Hepatocyte (in vitro differentiated cells): ENCODE data around the gene GPR39. TPM values are rescaled to one million over a fixed set of nuclear protein-coding genes. Genes with fewer than 3 reads are reported as not detected.

Source experiments
- DNase-seq: peaks from one replicate; pipeline ENCODE4 v3.0.0-alpha.2; 2016; ENCODE audit warnings: low spot score
- H2AFZ ChIP-seq: fragments of 200-600 bp; sonication (generic); 2 replicates; pipeline ENCODE4 v1.6.0; 2016; ENCODE audit warnings: antibody characterized with exemption, mild to moderate bottlenecking
- H3K27ac ChIP-seq: fragments of 200-600 bp; sonication (generic); 2 replicates; pipeline ENCODE4 v1.5.1; 2016; ENCODE audit warnings: mild to moderate bottlenecking
- H3K27me3 ChIP-seq: fragments of 200-600 bp; sonication (generic); 2 replicates; pipeline ENCODE4 v1.6.1; 2016
- H3K36me3 ChIP-seq: fragments of 200-600 bp; sonication (generic); replicated peaks from 2 replicates; pipeline ENCODE4 v1.5.1; 2016; ENCODE audit warnings: low read depth; ENCODE audit not compliant: insufficient read depth
- H3K4me1 ChIP-seq: fragments of 200-600 bp; sonication (generic); 2 replicates; pipeline ENCODE4 v1.5.1; 2016; ENCODE audit warnings: mild to moderate bottlenecking, moderate library complexity; ENCODE audit not compliant: insufficient read depth
- H3K4me2 ChIP-seq: fragments of 200-600 bp; sonication (generic); 2 replicates; pipeline ENCODE4 v1.6.0; 2016
- H3K4me3 ChIP-seq: fragments of 200-600 bp; sonication (generic); 2 replicates; pipeline ENCODE4 v1.5.1; 2016; ENCODE audit warnings: mild to moderate bottlenecking
- H3K79me2 ChIP-seq: fragments of 200-600 bp; sonication (generic); 2 replicates; pipeline ENCODE4 v1.6.0; 2017; ENCODE audit warnings: mild to moderate bottlenecking
- H3K9me2 ChIP-seq: fragments of 200-600 bp; sonication (generic); replicated peaks from 2 replicates; pipeline ENCODE4 v1.6.0; 2017; ENCODE audit warnings: mild to moderate bottlenecking; ENCODE audit not compliant: insufficient read depth
- H3K9me3 ChIP-seq: fragments of 200-600 bp; sonication (generic); 2 replicates; pipeline ENCODE4 v1.5.1; 2016; ENCODE audit warnings: low read depth, mild to moderate bottlenecking
- H4K20me1 ChIP-seq: fragments of 200-600 bp; sonication (generic); 2 replicates; pipeline ENCODE4 v1.6.0; 2016; ENCODE audit warnings: mild to moderate bottlenecking; ENCODE audit not compliant: insufficient read depth, poor library complexity, severe bottlenecking
- EZH2 ChIP-seq: fragments of 200-600 bp; sonication (generic); IDR thresholded peaks from 2 replicates; pipeline ENCODE4 v1.6.1; 2016; ENCODE audit warnings: antibody characterized with exemption, mild to moderate bottlenecking, borderline replicate concordance
- EZH2phosphoT487 ChIP-seq: fragments of 200-600 bp; sonication (generic); IDR thresholded peaks from one replicate; pipeline ENCODE4 v1.6.1; 2018; ENCODE audit warnings: antibody characterized with exemption, mild to moderate bottlenecking, low read depth, moderate library complexity; ENCODE audit not compliant: unreplicated experiment, severe bottlenecking
- WGBS: methylation state at CpG from one replicate; pipeline ENCODE4 v1.1.6; 2016; ENCODE audit warnings: low lambda C conversion rate; ENCODE audit errors: missing lambda C conversion rate; 5-methylcytosine and 5-hydroxymethylcytosine counted together
- polyA plus RNA-seq: library from polyadenylated mRNA; unstranded; fragments of >200 nt; fragmentation: Nextera tagmentation; extraction: Ambion mirVana; gene quantifications from 2 replicates; pipeline ENCODE4 v1.2.1, GENCODE V29; 2016
- total RNA-seq: library from RNA; depleted of rRNA; stranded (reverse); fragments of >200 nt; gene quantifications from 2 replicates; pipeline ENCODE4 v1.2.3, GENCODE V29; 2014
- TF ChIP-seq, protein P1 (sequence below): fragments of 200-600 bp; sonication (generic); IDR thresholded peaks from 2 replicates; pipeline ENCODE4 v1.5.1; 2016; ENCODE audit warnings: antibody characterized with exemption, mild to moderate bottlenecking; ENCODE audit not compliant: poor library complexity

Gene GPR39
- total and polyA plus RNA-seq, 2 experiments from 2014 or later = 11.1 to 14.5 TPM

DNA sequence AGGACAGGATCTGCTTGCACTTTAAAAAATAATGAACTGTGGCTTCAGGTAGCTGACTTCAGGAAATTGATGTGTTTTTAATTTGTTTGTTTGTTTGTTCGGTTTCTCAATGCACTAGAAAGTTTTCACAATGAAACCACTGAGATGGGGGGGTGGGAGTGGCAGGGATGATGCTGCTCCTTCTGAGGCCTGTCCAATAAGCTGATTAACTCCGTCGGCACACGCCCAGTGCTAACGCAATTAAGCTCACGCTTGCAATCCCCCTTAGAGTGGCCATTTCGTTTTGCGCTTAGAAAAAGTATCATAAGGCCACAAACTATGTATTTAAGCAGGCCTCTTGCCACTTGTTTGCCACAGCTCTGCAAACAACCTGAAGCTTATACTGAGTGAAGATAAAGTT is 12.5 kb upstream of the GPR39 start:
- Histone ChIP-seq H3K36me3 (no peaks in the 10 kb centered on the region), H3K4me2 (peak overlapping the region; percentile 49), H3K27ac (peak overlapping the region; percentile 16), H2AFZ (peak overlapping the region; percentile 43), H3K4me1 (peaks cover 8% of the 10 kb centered on the region), H3K79me2 (no peaks in the 10 kb centered on the region), H3K4me3 (no peak overlapping the region), H4K20me1 (no peaks in the 10 kb centered on the region), H3K9me2 (no peaks in the 10 kb centered on the region), H3K27me3 (no peaks in the 10 kb centered on the region), H3K9me3 (no peaks in the 10 kb centered on the region)
- DNase-seq = no peak
- TF ChIP-seq, protein P1, sequence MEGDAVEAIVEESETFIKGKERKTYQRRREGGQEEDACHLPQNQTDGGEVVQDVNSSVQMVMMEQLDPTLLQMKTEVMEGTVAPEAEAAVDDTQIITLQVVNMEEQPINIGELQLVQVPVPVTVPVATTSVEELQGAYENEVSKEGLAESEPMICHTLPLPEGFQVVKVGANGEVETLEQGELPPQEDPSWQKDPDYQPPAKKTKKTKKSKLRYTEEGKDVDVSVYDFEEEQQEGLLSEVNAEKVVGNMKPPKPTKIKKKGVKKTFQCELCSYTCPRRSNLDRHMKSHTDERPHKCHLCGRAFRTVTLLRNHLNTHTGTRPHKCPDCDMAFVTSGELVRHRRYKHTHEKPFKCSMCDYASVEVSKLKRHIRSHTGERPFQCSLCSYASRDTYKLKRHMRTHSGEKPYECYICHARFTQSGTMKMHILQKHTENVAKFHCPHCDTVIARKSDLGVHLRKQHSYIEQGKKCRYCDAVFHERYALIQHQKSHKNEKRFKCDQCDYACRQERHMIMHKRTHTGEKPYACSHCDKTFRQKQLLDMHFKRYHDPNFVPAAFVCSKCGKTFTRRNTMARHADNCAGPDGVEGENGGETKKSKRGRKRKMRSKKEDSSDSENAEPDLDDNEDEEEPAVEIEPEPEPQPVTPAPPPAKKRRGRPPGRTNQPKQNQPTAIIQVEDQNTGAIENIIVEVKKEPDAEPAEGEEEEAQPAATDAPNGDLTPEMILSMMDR = no peak
- TF ChIP-seq EZH2 (no peak), EZH2phosphoT487 (no peak)
- 58% methylated on average over 8 of the region's 8 CpGs for WGBS

DNA sequence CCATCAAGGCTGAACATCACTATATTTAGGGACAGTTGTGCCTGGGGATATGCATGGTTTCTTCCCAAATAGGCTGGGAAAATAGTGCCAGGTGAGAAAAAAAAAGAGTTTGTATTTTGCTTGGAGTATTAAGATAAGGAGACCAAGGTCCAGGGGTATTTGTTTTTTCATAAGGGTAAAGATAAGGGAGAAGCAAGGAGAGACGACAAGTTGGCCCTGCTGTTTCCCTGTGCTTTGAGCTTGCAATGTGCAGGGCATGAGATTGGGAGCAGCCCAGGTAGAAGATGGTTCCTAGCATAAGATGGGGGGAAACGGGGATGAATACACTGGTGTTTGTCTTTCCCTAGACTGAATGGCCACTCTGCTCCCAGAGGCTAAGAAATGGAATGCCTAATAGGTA is 8.8 kb upstream of the GPR39 start:
- Histone ChIP-seq H3K4me3 (no peak overlapping the region), H3K27ac (peak overlapping the region; percentile 52), H3K4me2 (peak overlapping the region; percentile 33), H3K9me3 (no peaks in the 10 kb centered on the region), H4K20me1 (no peaks in the 10 kb centered on the region), H2AFZ (no peak overlapping the region), H3K36me3 (no peaks in the 10 kb centered on the region), H3K27me3 (no peaks in the 10 kb centered on the region), H3K9me2 (no peaks in the 10 kb centered on the region), H3K4me1 (peaks cover 8% of the 10 kb centered on the region), H3K79me2 (no peaks in the 10 kb centered on the region)
- DNase-seq = peak; percentile 27
- TF ChIP-seq EZH2phosphoT487 = no peak
- TF ChIP-seq, protein P1 = no peak
- WGBS = 44% methylated on average over 2 of the region's 2 CpGs

DNA sequence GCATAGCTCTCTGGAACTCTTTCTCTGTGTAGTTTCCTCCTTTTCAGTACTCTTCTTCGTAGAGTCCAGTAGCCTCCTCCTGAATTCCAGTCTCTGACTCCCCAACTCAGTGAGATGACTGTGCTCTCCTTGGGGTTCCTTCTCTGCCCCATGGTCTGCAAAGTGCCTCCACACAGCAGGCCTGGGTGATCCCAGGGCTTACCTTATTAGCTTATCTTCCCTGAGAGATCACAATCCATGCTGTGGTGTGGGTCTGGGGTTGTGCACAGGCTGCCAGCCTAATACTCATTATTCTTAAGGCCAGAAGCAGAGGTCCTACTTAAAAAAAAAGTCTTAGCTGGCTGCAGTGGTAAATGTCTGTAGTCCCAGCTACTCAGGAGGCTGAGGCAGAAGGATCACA is 4.6 kb upstream of the GPR39 start:
- no peaks in the 10 kb centered on the region for H3K36me3 ChIP-seq
- WGBS = 68% methylated on average over 1 of the region's 1 CpG
- H3K9me2 ChIP-seq = no peaks in the 10 kb centered on the region
- no peaks in the 10 kb centered on the region for H4K20me1 ChIP-seq
- no peak overlapping the region for H3K27ac ChIP-seq
- no peak overlapping the region for H3K4me2 ChIP-seq
- H3K9me3 ChIP-seq = no peaks in the 10 kb centered on the region
- no peak overlapping the region for H3K4me3 ChIP-seq
- H3K4me1 ChIP-seq = peaks cover 19% of the 10 kb centered on the region
- H3K79me2 ChIP-seq = peaks cover under 1% of the 10 kb centered on the region
- H3K27me3 ChIP-seq = no peaks in the 10 kb centered on the region
- no peak for DNase-seq
- TF ChIP-seq, protein P1 = no peak
- TF ChIP-seq EZH2phosphoT487 = no peak
- no peak for TF ChIP-seq EZH2
- no peak overlapping the region for H2AFZ ChIP-seq

DNA sequence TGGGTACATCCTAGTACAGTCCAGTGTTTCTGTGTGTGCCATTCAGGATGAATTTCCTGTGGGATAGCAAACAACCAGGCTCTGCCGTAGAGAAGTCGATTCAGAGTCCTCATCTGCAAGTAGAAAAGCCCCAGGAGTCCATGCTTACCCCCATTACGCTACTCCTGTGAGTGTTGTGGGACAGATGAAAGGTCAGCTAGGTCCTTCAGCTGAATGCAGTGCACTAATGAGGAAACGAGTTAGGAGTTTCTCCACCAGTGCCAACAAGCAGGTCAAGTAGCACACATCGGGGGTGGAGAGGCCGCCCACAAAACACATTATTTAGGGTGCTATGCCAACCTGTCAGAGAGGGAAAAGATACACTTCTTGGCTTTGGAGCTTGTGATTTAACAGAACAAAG is 2.5 kb upstream of the GPR39 start:
- H4K20me1 ChIP-seq = no peaks in the 10 kb centered on the region
- H3K27ac ChIP-seq = peak overlapping the region; percentile 98
- no peaks in the 10 kb centered on the region for H3K9me3 ChIP-seq
- H3K27me3 ChIP-seq = no peaks in the 10 kb centered on the region
- 72% methylated on average over 6 of the region's 6 CpGs for WGBS
- no peak overlapping the region for H2AFZ ChIP-seq
- H3K4me2 ChIP-seq = no peak overlapping the region
- peaks cover 21% of the 10 kb centered on the region for H3K79me2 ChIP-seq
- no peaks in the 10 kb centered on the region for H3K9me2 ChIP-seq
- H3K4me3 ChIP-seq = no peak overlapping the region
- TF ChIP-seq, protein P1 = no peak
- TF ChIP-seq EZH2phosphoT487 (no peak), EZH2 (no peak)
- no peaks in the 10 kb centered on the region for H3K36me3 ChIP-seq
- H3K4me1 ChIP-seq = peaks cover 11% of the 10 kb centered on the region
- DNase-seq = no peak
